Activated effector memory CD4-positive, alpha-beta T cell treated with anti-CD3 and anti-CD28 coated beads, Interleukin-2, amount 50 U/mL, for 16 hours (primary cell): ENCODE results near the gene MTX1.

Experiments
- DNase-seq: peaks from one replicate; pipeline ENCODE4 v3.0.0-alpha.2; 2020

The MTX1 gene

DNA sequence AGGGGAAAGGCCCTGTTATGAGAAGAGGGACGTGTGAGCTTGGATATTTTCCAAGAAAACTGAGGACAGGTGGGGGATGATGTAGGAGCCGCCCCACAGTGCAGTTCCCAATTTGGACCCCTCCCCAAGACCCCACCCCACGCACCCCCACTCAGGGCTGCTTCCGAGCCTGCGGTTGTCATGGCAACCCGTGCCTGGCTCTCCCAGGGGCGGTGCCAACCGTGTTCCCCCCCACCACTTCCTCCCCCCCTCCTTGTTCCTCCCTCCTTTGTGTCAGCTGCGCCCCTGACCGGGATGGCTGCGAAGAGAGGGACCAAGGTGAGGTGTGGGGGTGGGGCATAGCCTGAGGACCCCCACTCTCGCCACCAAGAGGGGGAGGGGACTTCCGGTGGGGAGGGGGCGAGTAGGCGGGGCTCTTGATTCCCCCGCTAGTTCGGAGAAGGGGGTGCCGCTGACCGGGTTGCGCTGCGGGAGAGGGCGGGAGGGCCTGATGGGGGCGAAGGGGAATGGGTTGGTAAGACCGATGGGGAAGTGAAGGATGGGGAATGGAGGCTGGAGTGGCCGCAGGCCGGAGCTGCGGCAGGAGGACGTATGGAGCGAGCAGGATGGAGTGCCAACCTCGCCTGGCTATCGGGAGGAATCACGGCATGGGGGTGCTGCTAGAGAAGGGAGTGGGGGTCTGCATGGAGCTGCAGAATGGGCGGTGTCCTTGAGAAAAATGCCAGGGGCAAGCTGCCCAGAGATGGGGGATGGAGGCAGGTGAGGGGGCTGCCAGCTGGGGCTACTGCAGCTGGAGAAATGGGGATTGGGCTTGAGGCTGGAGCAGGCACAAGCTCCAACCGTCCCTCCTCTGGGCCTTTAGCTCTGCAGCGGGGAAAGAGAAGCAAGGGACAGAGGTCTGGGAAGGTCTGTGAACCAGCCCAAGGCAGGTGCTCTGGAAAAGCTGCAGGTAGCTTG is 33.9 kb upstream of the MTX1 start:
- DNase-seq, result peak; percentile 79

DNA sequence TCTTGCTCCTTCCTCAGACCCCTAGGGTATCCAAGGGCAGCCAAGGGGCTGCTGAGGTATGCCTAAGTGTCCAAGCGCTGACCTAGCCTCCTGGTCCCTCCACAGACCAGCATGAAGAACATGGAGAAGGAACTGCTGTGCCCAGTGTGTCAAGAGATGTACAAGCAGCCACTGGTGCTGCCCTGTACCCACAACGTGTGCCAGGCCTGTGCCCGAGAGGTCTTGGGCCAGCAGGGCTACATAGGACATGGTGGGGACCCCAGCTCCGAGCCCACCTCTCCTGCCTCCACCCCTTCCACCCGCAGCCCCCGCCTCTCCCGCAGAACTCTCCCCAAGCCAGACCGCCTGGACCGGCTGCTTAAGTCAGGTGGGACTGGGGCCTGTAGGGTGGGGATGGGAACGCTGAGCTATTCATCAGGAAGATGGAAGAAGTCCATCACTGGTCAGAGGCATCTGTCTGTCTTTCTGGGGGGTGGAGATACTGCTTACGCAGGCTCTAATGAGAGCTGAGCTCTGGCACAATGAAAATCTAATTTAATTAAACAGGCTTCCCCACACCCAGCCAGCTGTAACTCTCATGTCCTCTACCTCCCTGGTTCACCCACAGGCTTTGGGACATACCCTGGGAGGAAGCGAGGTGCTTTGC is 33.1 kb upstream of the MTX1 start:
- DNase-seq, result peak; percentile 61

DNA sequence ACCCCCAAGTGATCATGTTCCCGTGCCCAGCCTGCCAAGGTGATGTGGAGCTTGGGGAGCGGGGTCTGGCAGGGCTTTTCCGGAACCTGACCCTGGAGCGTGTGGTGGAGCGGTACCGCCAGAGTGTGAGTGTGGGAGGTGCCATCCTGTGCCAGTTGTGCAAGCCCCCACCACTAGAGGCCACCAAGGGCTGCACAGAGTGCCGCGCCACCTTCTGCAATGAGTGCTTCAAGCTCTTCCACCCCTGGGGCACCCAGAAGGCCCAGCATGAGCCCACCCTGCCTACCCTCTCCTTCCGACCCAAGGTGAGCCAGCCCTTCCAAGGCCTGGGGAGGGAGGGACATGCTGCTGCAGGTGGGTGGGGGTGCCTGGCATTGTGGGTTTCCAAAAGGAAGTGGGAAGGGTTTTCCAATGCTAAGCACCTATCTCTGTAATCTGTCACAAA is 32.5 kb upstream of the MTX1 start:
- DNase-seq, result peak; percentile 69

DNA sequence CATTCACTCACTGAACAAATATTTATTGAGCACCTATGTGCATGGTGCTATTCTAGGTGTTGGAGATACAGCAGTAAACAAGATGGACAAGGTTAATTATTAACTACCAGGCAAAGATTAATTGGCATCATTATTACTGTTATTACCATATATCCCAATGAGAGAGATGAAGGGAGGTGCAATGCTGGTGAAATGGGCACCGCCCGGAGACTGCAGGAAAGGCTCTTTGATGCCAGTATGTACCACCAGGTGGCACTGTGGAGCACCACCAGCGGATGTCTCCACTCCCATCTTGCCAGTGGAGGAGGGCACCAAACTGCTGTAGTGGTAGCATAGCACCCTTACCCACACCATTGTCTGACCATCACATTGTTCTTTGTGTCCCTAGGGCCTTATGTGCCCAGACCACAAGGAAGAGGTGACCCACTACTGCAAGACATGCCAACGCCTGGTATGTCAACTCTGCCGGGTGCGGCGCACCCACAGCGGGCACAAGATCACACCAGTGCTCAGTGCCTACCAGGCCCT is 31.9 kb upstream of the MTX1 start:
- DNase-seq, result peak; percentile 93

DNA sequence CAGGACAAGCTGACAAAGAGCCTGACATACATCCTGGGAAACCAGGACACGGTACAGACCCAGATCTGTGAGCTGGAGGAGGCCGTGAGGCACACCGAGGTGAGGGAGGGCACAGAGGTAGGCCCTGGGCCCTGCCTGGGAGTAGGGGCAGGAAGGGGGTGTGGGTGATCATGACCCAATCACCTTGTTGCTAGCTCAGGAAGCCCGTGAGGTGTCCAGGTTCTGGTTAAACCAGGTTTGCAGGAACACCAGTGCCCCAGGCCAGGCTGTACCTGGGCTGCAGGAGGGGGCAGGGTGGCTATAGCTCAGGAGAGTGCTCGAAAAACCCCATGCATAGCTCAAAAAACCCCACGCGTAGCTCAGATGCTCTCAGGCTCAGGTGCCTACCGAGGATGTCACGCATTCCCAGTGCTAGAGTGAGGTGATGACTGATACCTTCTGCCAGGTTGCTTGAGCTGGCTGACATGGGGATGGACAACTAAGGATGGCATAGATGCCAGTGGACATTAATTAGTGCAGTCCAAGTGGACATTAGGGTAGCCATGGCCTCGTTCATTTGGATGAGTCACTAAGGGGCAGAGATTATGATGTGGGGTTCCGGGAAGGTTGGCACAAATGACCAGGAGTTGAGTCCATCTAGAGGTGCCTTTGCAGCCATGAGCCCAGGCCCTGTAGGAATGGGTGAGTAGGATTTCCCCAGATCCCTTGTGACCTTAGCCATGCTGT is 31.1 kb upstream of the MTX1 start:
- DNase-seq, result peak; percentile 56

DNA sequence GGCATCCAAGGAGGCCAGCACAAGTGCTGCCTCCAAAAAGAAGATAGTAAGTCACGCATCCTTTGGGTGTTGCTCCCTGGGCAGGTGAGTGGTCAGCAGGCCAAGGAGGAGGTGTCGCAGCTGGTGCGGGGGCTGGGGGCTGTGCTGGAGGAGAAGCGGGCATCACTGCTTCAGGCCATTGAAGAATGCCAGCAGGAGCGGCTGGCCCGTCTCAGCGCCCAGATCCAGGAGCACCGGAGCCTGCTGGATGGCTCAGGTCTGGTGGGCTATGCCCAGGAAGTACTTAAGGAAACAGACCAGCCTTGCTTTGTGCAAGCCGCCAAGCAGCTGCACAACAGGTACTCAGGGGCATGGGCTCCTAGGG is 30.6 kb upstream of the MTX1 start:
- DNase-seq, result peak; percentile 56

DNA sequence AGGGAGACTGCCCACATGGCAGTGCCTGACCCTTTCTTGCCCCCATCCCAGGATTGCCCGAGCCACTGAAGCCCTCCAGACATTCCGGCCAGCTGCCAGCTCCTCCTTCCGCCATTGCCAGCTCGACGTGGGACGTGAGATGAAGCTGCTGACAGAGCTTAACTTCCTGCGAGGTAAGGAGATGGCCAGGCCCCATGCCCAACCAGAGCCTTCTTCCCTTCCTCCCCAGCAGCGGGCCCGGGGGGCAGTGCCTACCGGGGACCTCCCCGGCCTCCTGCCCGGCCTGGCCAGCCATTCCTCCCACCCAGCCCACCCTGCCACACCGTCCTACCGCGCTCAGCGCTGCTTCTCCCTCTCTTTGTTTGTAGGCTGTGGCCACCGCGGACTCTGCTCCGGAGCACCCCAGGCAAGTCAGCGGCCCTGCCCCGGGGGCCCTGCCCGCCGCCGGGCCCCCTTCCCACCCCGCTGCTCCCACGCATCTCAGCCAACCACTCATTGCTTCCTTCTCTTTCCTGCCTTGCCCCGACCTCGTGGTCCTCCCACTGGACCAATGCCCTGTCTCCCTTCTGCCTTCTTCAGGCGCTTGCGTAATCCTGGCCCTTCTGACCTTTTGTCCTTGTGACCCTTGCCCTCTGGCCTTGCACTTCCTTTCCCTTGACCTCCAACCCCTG is 29.9 kb upstream of the MTX1 start:
- peak; percentile 42 for DNase-seq

DNA sequence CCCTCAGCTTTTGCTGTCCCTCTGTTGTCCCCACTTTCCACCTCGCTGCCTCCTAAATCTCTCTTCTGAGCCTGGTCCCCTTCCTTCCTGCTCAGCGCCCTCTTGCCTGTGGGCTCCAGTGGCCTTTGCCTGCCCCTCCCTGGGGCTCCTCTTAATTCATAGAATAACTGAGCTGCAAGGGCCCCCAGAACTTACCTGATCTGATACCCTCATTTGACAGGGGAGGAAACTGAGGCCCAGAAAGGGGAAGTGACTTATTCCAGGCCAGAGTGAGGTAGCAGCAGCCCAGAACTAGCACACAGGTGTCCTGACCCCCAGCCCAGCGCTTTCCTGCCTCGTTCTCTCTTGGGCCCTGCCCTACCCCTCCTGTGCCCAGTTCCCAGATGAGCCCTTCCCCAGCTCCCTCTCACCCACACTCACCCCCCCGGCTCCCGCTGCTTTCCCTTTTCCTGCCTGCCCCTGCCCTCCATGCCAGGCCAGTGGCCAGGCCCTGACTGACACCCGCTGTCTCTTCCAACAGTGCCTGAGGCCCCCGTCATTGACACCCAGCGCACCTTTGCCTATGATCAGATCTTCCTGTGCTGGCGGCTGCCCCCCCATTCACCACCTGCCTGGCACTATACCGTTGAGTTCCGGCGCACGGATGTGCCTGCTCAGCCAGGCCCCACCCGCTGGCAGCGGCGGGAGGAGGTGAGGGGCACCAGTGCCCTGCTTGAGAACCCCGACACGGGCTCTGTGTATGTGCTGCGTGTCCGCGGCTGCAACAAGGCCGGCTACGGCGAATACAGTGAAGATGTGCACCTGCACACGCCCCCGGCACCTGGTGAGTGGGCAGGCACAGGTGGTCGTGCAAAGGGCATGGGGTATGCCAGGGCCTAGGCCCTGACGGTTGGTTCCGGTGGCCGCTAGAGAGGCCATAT is 29.1 kb upstream of the MTX1 start:
- DNase-seq, result peak; percentile 45

DNA sequence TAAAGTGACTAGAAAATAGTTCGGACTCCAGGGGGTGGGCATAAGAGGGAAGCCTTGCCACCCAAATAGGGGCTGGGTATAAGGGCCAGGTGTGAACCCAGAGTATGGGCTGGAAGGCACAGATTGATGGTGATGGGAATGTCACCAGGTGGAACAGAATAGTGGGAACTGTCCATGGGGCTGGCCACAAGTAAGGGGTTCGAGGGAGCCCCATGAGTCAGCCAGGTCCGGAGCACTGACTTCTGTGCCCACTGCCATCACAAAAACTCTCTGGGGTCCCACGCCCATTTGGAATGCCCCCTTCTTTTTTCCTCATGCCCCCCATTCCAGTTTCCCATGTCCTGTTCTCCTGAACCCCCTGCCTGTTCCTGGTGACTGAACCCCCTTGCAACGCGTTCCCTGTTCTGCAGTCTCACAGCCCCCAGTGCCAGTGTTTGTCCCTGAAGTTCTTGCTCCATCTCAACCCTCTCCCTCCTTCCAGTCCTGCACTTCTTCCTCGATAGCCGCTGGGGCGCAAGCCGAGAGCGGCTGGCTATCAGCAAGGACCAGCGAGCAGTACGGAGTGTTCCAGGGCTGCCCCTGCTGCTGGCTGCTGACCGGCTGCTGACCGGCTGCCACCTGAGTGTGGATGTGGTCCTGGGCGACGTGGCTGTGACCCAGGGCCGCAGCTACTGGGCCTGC is 27.0 kb upstream of the MTX1 start:
- no peak for DNase-seq

DNA sequence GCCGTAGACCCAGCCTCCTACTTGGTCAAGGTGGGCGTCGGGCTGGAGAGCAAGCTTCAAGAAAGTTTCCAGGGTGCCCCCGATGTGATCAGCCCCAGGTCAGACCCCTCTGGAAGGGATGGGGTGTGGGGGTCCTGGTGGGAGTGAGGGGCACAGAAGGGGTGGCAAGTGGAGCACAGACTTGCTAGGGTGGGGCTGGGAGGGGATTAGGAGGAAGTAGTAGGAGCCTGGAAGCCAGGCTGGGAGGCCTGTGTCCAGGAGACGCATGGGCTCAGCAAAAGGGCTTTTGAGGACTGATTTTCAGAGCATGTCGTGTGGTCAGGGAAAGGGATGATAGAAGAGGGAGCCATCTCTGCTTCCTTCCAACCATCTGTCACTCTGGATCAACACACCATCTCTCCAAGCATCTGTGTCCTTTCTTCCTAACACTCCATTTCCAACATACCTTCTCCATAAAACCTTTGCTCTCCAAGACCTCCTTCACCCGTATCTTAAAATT is 26.4 kb upstream of the MTX1 start:
- DNase-seq, result no peak

DNA sequence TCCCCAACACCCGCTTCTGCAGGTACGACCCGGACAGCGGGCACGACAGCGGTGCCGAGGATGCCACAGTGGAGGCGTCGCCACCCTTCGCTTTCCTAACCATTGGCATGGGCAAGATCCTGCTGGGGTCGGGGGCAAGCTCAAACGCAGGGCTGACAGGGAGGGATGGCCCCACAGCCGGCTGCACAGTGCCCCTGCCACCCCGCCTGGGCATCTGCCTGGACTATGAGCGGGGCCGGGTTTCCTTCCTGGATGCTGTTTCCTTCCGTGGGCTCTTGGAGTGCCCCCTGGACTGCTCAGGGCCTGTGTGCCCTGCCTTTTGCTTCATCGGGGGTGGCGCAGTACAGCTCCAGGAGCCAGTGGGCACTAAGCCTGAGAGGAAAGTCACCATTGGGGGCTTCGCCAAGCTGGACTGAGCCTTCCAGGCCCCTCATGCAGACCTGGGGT is 24.7 kb upstream of the MTX1 start:
- no peak for DNase-seq

DNA sequence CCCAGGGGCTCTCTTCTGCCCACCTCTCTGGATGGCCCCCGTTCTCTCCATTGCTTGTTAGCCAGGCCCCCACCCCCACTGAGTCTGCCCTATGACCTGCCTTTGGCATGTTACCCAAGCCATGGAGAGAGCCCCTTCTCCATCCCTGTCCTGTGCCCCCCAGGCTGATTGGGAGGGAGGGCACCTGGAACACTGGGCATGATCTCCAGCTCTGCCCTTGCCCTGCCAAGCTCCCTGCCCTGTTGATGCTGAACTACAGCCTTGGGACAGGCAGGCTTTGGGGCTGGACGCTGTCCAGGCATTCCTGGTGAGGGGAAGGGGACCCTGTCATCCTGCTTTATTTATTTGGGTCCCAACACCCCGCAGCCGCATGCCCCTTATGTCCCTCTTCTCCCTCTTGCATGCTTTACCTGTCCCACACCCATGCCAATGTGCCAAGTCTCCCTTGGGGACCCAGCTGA is 24.1 kb upstream of the MTX1 start:
- no peak for DNase-seq

DNA sequence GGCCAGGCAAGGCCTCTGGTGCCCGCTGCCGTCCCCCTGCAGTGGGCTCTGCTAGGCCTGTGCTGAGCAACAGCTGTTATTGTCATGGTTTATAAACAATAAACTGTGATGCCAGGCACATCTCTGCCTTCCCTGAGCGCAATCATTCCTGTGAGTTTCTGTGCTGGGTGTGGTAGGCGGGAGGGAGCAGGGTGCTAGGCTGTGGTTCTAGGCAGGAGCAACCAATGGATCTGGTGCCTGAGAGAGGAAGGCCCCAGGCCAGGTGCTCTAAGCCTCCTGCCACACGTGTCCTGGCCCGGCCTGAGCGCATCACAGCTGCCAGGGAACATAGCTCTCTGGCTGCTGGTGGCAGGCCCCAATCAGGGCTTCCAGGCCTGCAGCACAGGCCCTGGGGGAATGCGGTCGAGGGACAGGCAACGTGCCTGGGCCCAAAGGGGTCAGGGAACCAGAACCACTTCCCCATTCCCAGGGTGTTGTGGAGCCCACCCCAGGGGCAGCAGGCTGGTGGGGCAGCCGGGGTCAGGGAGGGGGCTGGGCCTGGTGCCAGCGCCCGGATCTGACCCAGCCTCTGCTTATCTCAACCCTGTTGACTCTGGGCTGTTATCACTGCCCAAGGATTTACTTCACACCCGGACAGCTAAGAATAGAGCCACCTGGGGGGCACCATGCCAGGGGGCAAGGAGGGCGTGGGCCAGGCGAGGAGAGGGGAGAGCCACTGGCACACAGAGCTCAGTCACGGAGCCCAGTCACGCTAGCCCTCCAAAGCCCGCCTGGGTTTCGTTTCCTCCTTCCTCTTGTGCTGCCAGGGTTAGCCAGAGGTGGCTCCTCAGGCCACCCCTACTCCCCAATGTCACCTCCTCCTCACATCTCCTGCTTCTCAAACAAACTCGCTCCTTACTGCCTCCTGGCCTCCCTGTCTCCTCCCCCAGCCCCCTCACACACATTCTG is 23.4 kb upstream of the MTX1 start:
- DNase-seq, result no peak

DNA sequence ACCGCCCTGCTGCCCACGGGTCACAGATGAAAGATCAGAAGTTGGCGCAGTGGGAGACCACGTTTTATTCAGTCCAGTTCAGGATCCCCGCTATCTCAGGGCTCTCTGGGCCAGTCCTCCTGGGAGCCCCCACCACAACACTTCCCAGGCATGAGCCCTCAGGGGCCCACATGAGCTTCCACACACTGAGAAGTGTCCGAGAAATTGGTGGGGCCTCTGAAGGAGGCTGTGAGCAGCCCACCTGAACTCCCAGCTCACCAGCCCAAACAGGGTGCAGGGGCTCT is 22.8 kb upstream of the MTX1 start:
- DNase-seq, result no peak

DNA sequence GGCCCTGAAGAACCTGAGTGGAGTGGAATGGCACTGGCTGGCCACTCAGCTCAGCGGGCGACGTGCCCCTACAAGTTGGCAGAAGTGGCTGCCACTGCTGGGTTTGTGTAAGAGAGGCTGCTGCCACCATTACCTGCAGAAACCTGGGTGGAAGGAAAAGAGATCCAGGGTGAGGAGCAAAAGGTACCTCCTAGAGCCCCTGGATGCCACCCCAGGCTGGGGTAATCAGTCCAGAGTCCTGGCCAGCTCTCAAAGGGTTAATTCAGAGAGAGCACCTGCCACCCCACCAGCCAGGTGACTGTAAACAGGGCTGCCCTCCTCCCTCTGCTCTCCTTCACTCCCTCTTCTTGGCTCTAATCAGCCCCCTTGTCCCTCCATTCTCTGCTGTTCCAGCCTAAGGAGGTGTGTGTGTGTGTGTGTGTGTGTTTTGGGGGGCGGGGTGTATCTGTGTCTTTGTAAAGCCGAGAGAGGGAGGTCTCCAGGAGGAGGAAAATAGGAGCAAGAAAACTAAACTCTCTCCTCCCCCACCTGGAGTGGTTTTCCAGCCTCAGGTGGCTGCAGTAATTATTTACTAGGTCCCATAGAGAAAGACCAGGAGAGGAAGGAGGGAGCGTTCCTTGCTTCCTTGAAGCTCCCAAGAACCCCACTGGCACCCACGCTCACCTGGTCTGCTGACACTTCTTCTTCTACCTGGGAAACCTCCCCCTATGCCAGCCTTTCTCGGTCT is 22.3 kb upstream of the MTX1 start:
- no peak for DNase-seq

DNA sequence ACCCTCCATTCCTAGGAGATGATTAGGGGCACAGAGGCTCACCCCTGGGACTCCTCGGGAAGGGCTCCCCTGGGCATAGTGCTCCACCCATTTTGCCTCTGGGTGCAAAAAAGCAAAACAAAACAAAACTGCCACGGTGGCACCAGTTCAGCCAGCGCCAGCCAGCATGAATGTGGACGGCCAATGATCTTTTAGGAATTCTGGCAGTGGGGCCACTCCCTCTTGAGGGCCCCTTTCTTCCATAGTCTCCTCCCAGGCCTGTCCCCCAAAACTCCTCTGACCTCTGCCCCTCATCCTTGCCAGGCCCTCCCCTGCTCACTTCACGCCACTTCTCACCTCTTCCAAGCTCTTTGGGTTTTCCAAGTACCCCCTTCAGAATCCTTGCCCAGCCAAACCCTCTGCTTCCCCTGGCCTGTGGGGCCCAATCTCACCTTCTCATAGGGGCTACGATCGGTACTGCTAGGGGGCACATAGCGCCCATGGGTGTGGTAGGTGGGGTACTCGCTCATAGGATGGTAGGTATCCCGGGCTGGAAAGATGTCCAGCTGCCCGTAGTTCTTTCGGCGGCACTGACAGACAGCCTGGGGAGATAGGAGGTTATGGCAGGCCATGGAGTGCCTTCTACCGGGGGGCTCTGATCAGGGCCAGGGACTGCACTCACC is 21.6 kb upstream of the MTX1 start:
- DNase-seq, result no peak

DNA sequence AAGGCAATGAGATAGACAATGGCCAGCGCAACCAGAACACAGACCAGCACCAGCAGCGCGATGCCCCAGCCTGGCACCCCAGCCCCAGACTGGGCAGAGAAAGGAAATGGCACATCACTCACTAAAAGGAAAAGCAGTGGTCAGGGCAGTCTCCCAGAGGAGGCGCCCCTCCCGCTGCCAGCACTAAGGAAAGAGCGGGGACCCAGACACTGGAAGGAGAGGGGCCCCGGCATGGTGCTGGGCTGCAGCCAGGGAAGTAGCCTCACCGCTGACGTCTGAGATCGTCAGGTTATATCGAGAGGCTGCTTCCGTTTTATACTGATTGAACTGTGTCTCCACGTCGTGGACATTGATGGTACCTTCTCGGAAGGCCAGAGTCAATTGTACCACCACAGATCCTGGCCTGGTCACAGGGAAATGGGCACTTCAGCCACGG is 21.0 kb upstream of the MTX1 start:
- DNase-seq, result no peak

DNA sequence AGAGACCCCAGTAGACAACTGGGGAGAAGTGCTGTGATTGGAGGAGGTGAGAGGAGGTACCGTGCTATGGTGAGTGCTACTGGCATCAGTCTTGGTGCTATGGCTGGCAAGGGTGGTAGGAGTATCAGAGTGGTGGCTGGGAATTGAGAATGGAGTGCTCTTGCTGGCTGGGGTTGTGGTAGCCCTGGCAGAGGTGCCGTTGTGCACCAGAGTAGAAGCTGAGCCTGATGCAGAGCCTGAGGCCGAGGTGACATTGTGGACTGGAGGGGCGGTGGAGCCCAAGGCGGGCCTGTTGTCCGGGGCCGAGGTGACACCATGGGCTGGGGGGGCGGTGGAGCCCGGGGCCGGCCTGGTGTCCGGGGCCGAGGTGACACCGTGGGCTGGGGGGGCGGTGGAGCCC is 20.2 kb upstream of the MTX1 start:
- no peak for DNase-seq
